Muscle layer of duodenum (tissue), 2 donors: ENCODE results near the gene RNASE7.

Source experiments
- H3K27ac ChIP-seq: one replicate; pipeline ENCODE4 v1.7.0; 2013; ENCODE audit warnings: mild to moderate bottlenecking, low read length
- H3K27me3 ChIP-seq: one replicate; pipeline ENCODE4 v1.7.0; 2013; ENCODE audit warnings: low read depth, mild to moderate bottlenecking, control low read depth, low read length
- H3K36me3 ChIP-seq, 2 donors: one replicate each; pipeline ENCODE4 v1.7.0; 2013; ENCODE audit warnings: low read length in 2 of 2, control low read depth in 1 of 2, mild to moderate bottlenecking in 1 of 2; ENCODE audit not compliant: insufficient read depth in 2 of 2, control insufficient read depth in 1 of 2
- H3K4me1 ChIP-seq, 2 donors: one replicate each; pipeline ENCODE4 v1.7.0; 2013; ENCODE audit warnings: low read length in 2 of 2, mild to moderate bottlenecking in 2 of 2, control low read depth in 1 of 2, moderate library complexity in 1 of 2; ENCODE audit not compliant: insufficient read depth in 2 of 2, control insufficient read depth in 1 of 2
- H3K4me3 ChIP-seq, 2 donors: one replicate each; pipeline ENCODE4 v1.7.0; 2013; ENCODE audit warnings: low read length in 2 of 2, low read depth in 1 of 2, mild to moderate bottlenecking in 1 of 2
- H3K9me3 ChIP-seq, 2 donors: one replicate each; pipeline ENCODE4 v1.7.0; 2013; ENCODE audit warnings: low read length in 2 of 2, control low read depth in 1 of 2, mild to moderate bottlenecking in 1 of 2; ENCODE audit not compliant: control insufficient read depth in 1 of 2
- donor health status: healthy.

RNASE7 gene

DNA sequence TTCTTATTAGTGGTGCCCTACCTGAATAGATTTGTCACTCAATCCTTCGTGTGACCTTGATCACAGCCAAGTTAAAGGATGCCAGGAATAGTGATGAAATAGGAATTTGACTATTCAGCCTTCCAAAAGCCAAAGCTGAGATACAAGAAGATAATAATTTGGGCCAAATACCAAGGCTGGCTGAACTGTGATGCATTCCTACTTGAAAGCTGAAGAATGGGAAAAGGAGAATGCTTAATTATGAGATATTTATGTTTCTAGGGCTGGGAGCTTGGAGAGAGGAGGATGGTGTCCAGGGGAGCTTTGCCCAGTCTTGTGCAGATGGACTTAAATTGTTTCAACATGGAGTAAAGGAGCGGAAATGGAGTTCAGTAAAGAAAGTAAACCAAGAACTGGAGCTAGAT lies 5.2 kb downstream of the RNASE7 start:
- peaks cover 3 to 5% of the 10 kb centered on the region in 2 donors for H3K4me1 ChIP-seq
- H3K27me3 ChIP-seq: no peaks in the 10 kb centered on the region
- no peaks in the 10 kb centered on the region for H3K9me3 ChIP-seq
- no peak overlapping the region for H3K4me3 ChIP-seq
- no peaks in the 10 kb centered on the region for H3K36me3 ChIP-seq
- no peak overlapping the region for H3K27ac ChIP-seq

DNA sequence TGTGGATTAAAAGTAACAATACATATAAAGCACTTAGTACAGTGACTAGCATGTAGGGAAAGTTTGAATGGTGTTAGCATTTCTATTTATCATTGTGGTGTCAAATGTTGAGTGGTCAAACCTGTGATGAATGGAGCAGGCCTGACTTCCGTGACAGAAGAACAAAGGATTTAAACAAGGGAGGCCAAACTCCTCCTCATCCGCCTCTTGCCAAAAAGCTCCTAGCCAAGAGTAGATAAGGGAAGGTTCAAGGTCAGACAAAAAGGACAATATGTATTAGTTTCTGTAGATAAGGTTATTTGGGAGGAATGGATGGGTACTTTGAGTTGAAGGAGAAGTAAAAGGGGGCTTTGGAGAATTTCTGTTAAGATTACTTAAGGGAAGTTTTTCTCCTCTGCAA lies 6.5 kb downstream of the RNASE7 start:
- H3K4me3 ChIP-seq: no peak overlapping the region
- no peaks in the 10 kb centered on the region for H3K36me3 ChIP-seq
- H3K27ac ChIP-seq: no peak overlapping the region
- no peaks in the 10 kb centered on the region for H3K27me3 ChIP-seq
- peaks cover 1 to 3% of the 10 kb centered on the region in 2 donors for H3K4me1 ChIP-seq
- no peaks in the 10 kb centered on the region for H3K9me3 ChIP-seq

GRCh38 chr14:21049271-21049673 lies 7.1 kb downstream of the RNASE7 start:
- no peak overlapping the region for H3K4me3 ChIP-seq
- no peaks in the 10 kb centered on the region for H3K27me3 ChIP-seq
- no peaks in the 10 kb centered on the region for H3K9me3 ChIP-seq
- H3K36me3 ChIP-seq: no peaks in the 10 kb centered on the region
- H3K27ac ChIP-seq: no peak overlapping the region
- H3K4me1 ChIP-seq: no peaks in the 10 kb centered on the region

GRCh38 chr14:21050597-21050996 lies 8.4 kb downstream of the RNASE7 start:
- Histone ChIP-seq H3K27me3 (no peaks in the 10 kb centered on the region), H3K4me3 (no peak overlapping the region), H3K4me1 (no peaks in the 10 kb centered on the region), H3K36me3 (no peaks in the 10 kb centered on the region), H3K9me3 (no peaks in the 10 kb centered on the region), H3K27ac (no peak overlapping the region)

GRCh38 chr14:21053184-21054122 lies 11.3 kb downstream of the RNASE7 start:
- H3K4me1 ChIP-seq: no peaks in the 10 kb centered on the region
- H3K9me3 ChIP-seq: no peaks in the 10 kb centered on the region
- H3K27ac ChIP-seq: peak overlapping the region; percentile 29
- H3K27me3 ChIP-seq: no peaks in the 10 kb centered on the region
- no peak overlapping the region for H3K4me3 ChIP-seq
- no peaks in the 10 kb centered on the region for H3K36me3 ChIP-seq

- no peaks in the 10 kb centered on the region for H3K36me3 ChIP-seq
- H3K9me3 ChIP-seq: no peaks in the 10 kb centered on the region
- no peaks in the 10 kb centered on the region for H3K4me1 ChIP-seq
- H3K4me3 ChIP-seq: no peak overlapping the region
- peak overlapping the region; percentile 29 for H3K27ac ChIP-seq
- H3K27me3 ChIP-seq: no peaks in the 10 kb centered on the region
These were observed 12.1 kb downstream of the RNASE7 start for GRCh38 chr14:21054123-21054767.

DNA sequence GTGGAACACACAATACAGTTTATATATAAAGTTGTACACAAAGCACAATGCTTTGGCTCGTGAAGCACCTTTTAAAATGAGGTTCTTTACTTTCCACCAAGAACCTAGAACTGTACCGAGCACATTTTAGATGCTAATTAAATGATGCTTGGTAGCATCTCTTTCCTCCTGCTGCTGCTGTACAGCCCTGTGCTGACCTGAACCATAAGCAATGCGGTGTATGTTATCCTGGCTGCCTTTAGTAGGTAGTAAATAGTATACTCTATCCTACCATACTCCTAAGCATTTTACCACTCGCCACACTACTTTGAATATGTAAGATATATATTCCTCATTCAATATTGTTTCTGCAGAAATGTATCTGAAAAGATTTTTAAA lies 12.6 kb downstream of the RNASE7 start:
- Histone ChIP-seq H3K27me3 (no peaks in the 10 kb centered on the region), H3K36me3 (no peaks in the 10 kb centered on the region), H3K27ac (no peak overlapping the region), H3K9me3 (no peaks in the 10 kb centered on the region), H3K4me1 (no peaks in the 10 kb centered on the region), H3K4me3 (no peak overlapping the region)

DNA sequence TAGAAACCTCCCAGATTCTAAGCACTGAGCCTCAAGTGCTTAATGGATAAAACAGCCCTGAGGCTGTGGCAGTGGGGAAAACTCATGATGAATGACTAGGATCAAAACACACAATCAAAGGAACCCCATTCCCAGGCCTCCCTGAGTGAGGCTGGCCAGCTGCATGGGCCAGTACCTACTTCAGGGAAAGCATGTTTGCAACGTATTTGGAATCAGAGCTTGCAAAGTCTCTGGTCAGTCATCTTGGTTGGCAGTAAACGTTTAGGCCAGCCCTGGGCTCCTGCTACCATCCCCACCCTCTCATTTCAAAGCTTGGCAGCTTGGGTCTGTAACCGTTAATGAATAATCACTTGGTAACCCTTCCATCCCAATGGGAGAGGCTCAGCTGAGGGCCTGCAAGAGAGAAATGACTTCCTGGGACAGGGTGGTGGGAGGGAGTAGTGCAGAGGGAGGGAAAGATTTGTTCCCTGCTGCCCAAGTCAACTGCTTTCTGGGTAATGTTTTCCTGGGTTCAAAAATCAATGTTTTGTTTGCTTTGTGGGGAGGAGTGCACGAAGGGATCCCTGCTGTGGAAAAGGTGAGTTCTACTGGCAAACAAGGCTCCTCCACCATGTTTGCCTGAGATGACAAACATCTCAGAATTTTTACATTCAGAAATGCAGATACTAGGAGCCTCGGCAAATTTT lies 13.4 kb downstream of the RNASE7 start:
- Histone ChIP-seq H3K36me3 (no peaks in the 10 kb centered on the region), H3K27me3 (no peaks in the 10 kb centered on the region), H3K27ac (no peak overlapping the region), H3K9me3 (no peaks in the 10 kb centered on the region), H3K4me1 (no peaks in the 10 kb centered on the region), H3K4me3 (no peak overlapping the region)

GRCh38 chr14:21056520-21057163 lies 14.5 kb downstream of the RNASE7 start:
- no peak overlapping the region for H3K27ac ChIP-seq
- H3K4me1 ChIP-seq: no peaks in the 10 kb centered on the region
- H3K36me3 ChIP-seq: no peaks in the 10 kb centered on the region
- no peaks in the 10 kb centered on the region for H3K9me3 ChIP-seq
- H3K4me3 ChIP-seq: no peak overlapping the region
- no peaks in the 10 kb centered on the region for H3K27me3 ChIP-seq

GRCh38 chr14:21057803-21058675 lies 15.9 kb downstream of the RNASE7 start, which contains the start of gene RNASE8:
RNASE8 (plus strand) TSS chr14:21057822; CDS start chr14:21057893, 71 bp downstream.
- Histone ChIP-seq H3K27me3 (no peaks in the 10 kb centered on the region), H3K9me3 (no peaks in the 10 kb centered on the region), H3K4me1 (no peaks in the 10 kb centered on the region), H3K27ac (no peak within 1 kb of the TSS), H3K4me3 (no peak within 1 kb of the TSS), H3K36me3 (no peaks in the 10 kb centered on the region)
